DND-41 (cell line): ENCODE data around the gene B3GLCT.

Source experiments
- ATAC-seq: fragments of 200-7000 bp; cut with Tn5 transposase; 3 replicates; pipeline ENCODE4 v1.9.1; 2021; ENCODE audit warnings: low read depth; ENCODE audit not compliant: insufficient read depth
- DNase-seq: peaks from one replicate; pipeline ENCODE4 v3.0.0-alpha.2; 2020
- H2AFZ ChIP-seq: 2 replicates; pipeline ENCODE4 v1.6.0; 2012; ENCODE audit warnings: low read depth, low read length
- H3K27ac ChIP-seq: 2 replicates; pipeline ENCODE4 v1.5.1; 2012; ENCODE audit warnings: low read length, inconsistent platforms
- H3K27me3 ChIP-seq: fragments of 200-600 bp; sonication (generic); 2 replicates; pipeline ENCODE4 v1.6.0; 2012; ENCODE audit warnings: low read length, mild to moderate bottlenecking, inconsistent platforms; ENCODE audit not compliant: insufficient read depth, poor library complexity
- H3K36me3 ChIP-seq: 2 replicates; pipeline ENCODE4 v1.5.1; 2012; ENCODE audit warnings: low read length, inconsistent platforms; ENCODE audit not compliant: insufficient read depth
- H3K4me1 ChIP-seq: 2 replicates; pipeline ENCODE4 v1.5.1; 2012; ENCODE audit warnings: mild to moderate bottlenecking, low read length; ENCODE audit not compliant: insufficient read depth
- H3K4me2 ChIP-seq: 2 replicates; pipeline ENCODE4 v1.6.0; 2012; ENCODE audit warnings: mild to moderate bottlenecking, moderate library complexity, low read length, inconsistent platforms; ENCODE audit not compliant: insufficient read depth
- H3K4me3 ChIP-seq, 2 experiments: fragments of 200-600 bp in 1 of 2; shearing (Covaris generic) in 1 of 2; 2 replicates each; pipeline ENCODE4 v1.5.1; 2012 to 2016; ENCODE audit warnings: inconsistent platforms in 2 of 2, low read length in 2 of 2, mild to moderate bottlenecking in 2 of 2, low read depth in 1 of 2, moderate library complexity in 1 of 2
- H3K79me2 ChIP-seq: 2 replicates; pipeline ENCODE4 v1.6.0; 2012; ENCODE audit warnings: low read length, inconsistent platforms; ENCODE audit not compliant: insufficient read depth
- H3K9ac ChIP-seq: 2 replicates; pipeline ENCODE4 v1.6.0; 2012; ENCODE audit warnings: low read depth, mild to moderate bottlenecking, inconsistent platforms, low read length, moderate library complexity
- H3K9me3 ChIP-seq: 2 replicates; pipeline ENCODE4 v1.5.1; 2012; ENCODE audit warnings: low read length, moderate library complexity, mild to moderate bottlenecking, inconsistent platforms; ENCODE audit not compliant: insufficient read depth, severe bottlenecking
- H4K20me1 ChIP-seq: 2 replicates; pipeline ENCODE4 v1.6.0; 2012; ENCODE audit warnings: low read length; ENCODE audit not compliant: insufficient read depth
- CTCF ChIP-seq: IDR thresholded peaks from 2 replicates; pipeline ENCODE4 v1.5.1; 2012; ENCODE audit warnings: borderline replicate concordance, low read length, moderate library complexity, mild to moderate bottlenecking; ENCODE audit not compliant: poor library complexity, severe bottlenecking; ENCODE audit errors: extremely low read depth
- EZH2 ChIP-seq: IDR thresholded peaks from 3 replicates; pipeline ENCODE4 v1.6.1; 2012; ENCODE audit warnings: borderline replicate concordance, low read depth, mild to moderate bottlenecking, moderate library complexity, low read length, inconsistent platforms; ENCODE audit not compliant: severe bottlenecking

The B3GLCT gene

DNA sequence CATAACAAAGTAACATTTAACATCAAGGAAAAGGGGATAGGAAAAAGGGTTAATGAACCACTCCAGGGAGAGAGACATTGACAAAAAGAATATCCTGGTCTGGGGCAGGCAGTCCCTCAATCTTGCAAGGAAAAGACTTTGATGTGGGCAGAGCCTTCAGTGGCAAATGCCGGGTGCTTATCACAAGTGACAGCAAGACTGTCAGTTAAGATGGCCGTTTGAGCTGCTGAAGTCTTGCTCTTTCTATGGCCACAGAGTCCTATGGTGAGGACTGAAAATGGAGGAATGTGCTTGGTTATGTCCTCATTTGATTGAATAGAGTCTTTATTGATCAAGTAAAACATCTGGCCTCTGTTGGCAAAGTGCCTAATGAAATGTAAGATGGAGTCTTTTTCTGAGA is 112.1 kb downstream of the B3GLCT start:
- H2AFZ ChIP-seq, result no peak overlapping the region

GRCh38 chr13:31314961-31315360 is 115.2 kb downstream of the B3GLCT start:
- no peak for ATAC-seq
- peaks cover 42% of the 10 kb centered on the region for H3K9me3 ChIP-seq
- no peak for DNase-seq
- TF ChIP-seq EZH2 (no peak), CTCF (no peak)
- H4K20me1 ChIP-seq, result no peaks in the 10 kb centered on the region
- H3K27me3 ChIP-seq, result no peaks in the 10 kb centered on the region
- no peak overlapping the region for H3K27ac ChIP-seq
- no peak overlapping the region for H3K4me3 ChIP-seq
- H3K79me2 ChIP-seq, result no peaks in the 10 kb centered on the region
- H3K4me1 ChIP-seq, result no peaks in the 10 kb centered on the region
- peaks cover 34% of the 10 kb centered on the region; the same call in 1 of the 2 replicates for H3K36me3 ChIP-seq
- no peak overlapping the region for H3K9ac ChIP-seq
- no peak overlapping the region for H3K4me2 ChIP-seq
- H2AFZ ChIP-seq, result no peak overlapping the region

More for the DNA sequence above, 112.1 kb downstream of the B3GLCT start:
- no peaks in the 10 kb centered on the region for H3K4me1 ChIP-seq
- DNase-seq (no peak), ATAC-seq (no peak)
- H3K36me3 ChIP-seq, result peaks cover 23% of the 10 kb centered on the region; the same call in 1 of the 2 replicates
- no peaks in the 10 kb centered on the region for H3K79me2 ChIP-seq
- H3K27ac ChIP-seq, result no peak overlapping the region
- H3K4me2 ChIP-seq, result no peak overlapping the region
- H3K27me3 ChIP-seq, result no peaks in the 10 kb centered on the region
- H4K20me1 ChIP-seq, result no peaks in the 10 kb centered on the region
- H3K4me3 ChIP-seq, result no peak overlapping the region
- TF ChIP-seq EZH2, result no peak
- TF ChIP-seq CTCF, result no peak
- no peak overlapping the region for H3K9ac ChIP-seq
- peaks cover 56% of the 10 kb centered on the region for H3K9me3 ChIP-seq

DNA sequence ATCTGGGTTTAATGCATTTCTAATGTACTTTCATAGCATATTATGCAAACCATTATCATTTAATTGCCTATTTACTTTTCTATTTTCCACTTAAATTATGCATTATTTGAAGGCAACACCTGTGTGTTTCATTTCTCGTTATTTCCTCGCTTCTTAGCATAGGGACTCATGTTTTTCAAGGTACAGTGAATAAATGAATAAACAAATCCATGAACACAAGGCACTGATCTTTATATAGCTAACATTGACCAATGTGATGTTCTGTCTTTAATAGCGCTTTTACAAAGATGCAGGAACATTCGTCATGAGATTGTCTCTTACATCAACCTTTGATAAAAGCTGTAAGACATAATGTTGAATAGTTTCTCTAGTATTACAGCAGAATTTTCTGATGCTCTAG is 121.2 kb downstream of the B3GLCT start:
- Histone ChIP-seq H3K27me3 (no peaks in the 10 kb centered on the region), H3K4me3 (no peak overlapping the region), H2AFZ (no peak overlapping the region), H3K9ac (no peak overlapping the region), H3K36me3 (peaks cover 22% of the 10 kb centered on the region; the same call in 1 of the 2 replicates), H3K79me2 (no peaks in the 10 kb centered on the region), H4K20me1 (no peaks in the 10 kb centered on the region), H3K9me3 (peaks cover 6% of the 10 kb centered on the region), H3K4me2 (no peak overlapping the region), H3K4me1 (no peaks in the 10 kb centered on the region), H3K27ac (no peak overlapping the region)
- DNase-seq (no peak), ATAC-seq (no peak)
- no peak for TF ChIP-seq EZH2
- no peak for TF ChIP-seq CTCF

GRCh38 chr13:31321457-31321856 is 121.7 kb downstream of the B3GLCT start:
- H3K9me3 ChIP-seq, result peaks cover 3% of the 10 kb centered on the region
- no peak overlapping the region for H3K4me3 ChIP-seq
- no peaks in the 10 kb centered on the region for H3K27me3 ChIP-seq
- no peak for TF ChIP-seq CTCF
- TF ChIP-seq EZH2, result no peak
- no peak overlapping the region for H3K9ac ChIP-seq
- ATAC-seq (no peak), DNase-seq (no peak)
- H3K79me2 ChIP-seq, result no peaks in the 10 kb centered on the region
- no peak overlapping the region for H3K4me2 ChIP-seq
- H2AFZ ChIP-seq, result no peak overlapping the region
- H3K36me3 ChIP-seq, result peaks cover 21% of the 10 kb centered on the region; the same call in 1 of the 2 replicates
- H3K27ac ChIP-seq, result no peak overlapping the region
- no peaks in the 10 kb centered on the region for H4K20me1 ChIP-seq
- no peaks in the 10 kb centered on the region for H3K4me1 ChIP-seq
